Transverse colon (tissue), 4 donors: ENCODE results near the gene RNF14. TPM values are rescaled to one million over a fixed set of nuclear protein-coding genes. Genes with fewer than 3 reads are reported as not detected.

Source experiments
- DNase-seq: peaks from one replicate; pipeline ENCODE4 v3.0.0-alpha.2; 2019
- H3K27ac ChIP-seq, 4 donors: fragments of 200-600 bp; sonication (generic); 2 replicates each; pipeline ENCODE4 v1.5.1; 2016 to 2018; ENCODE audit warnings: inconsistent platforms in 4 of 4
- H3K27me3 ChIP-seq: fragments of 200-600 bp; sonication (generic); 2 replicates; pipeline ENCODE4 v1.5.1; 2017; ENCODE audit warnings: inconsistent platforms
- H3K36me3 ChIP-seq, 4 donors: fragments of 200-600 bp; sonication (generic); 2 replicates each; pipeline ENCODE4 v1.5.1; 2017 to 2019; ENCODE audit warnings: inconsistent platforms in 4 of 4
- H3K4me1 ChIP-seq, 4 donors: fragments of 200-600 bp; sonication (generic); 2 replicates each; pipeline ENCODE4 v1.5.1; 2017 to 2020; ENCODE audit warnings: inconsistent platforms in 4 of 4
- H3K4me3 ChIP-seq, 4 donors: fragments of 200-600 bp; sonication (generic); 1 replicate in 1 of 4; 2 replicates in 3 of 4; pipeline versions ENCODE4 v1.5.1 to v1.6.1; 2017 to 2019; ENCODE audit warnings: inconsistent platforms in 4 of 4
- H3K9me3 ChIP-seq, 2 donors: fragments of 200-600 bp; sonication (generic); 2 replicates each; pipeline ENCODE4 v1.5.1; 2017 to 2019; ENCODE audit warnings: inconsistent platforms in 2 of 2
- EP300 ChIP-seq: sonication (generic); formaldehyde crosslinking; IDR thresholded peaks from one replicate; pipeline ENCODE4 v1.6.1; 2017; ENCODE audit warnings: antibody characterized with exemption, low read depth
- POLR2A ChIP-seq: fragments of 450-650 bp; IDR thresholded peaks from one replicate; pipeline ENCODE4 v1.6.1; 2016; ENCODE audit warnings: antibody characterized with exemption, mild to moderate bottlenecking, moderate library complexity
- POLR2AphosphoS5 ChIP-seq, 3 donors: sonication (generic); formaldehyde crosslinking; IDR thresholded peaks; one replicate each; pipeline ENCODE4 v1.6.1; 2016; ENCODE audit warnings: antibody characterized with exemption in 3 of 3
- whole genome bisulfite sequencing, 2 donors: methylation state at CpG; one replicate each; pipeline ENCODE4 v1.1.5; 2018; ENCODE audit warnings: low coverage in 1 of 2; 5-methylcytosine and 5-hydroxymethylcytosine counted together
- in situ Hi-C, 4 donors: fragments of 200-750 bp; cut with MboI; loops; one replicate each; pipeline versions ENCODE4 v1.15.0 to v1.15.1; 2017; ENCODE audit warnings: low sequenced_read_pairs in 3 of 4, low pct_ligation_motif_present in 1 of 4, low pct_unique_long_range_greater_than_20kb in 1 of 4
- intact Hi-C: fragments of 100-400 bp; cut with DNase I; formaldehyde crosslinking; loops from one replicate; pipeline ENCODE4 v1.15.1; 2023; ENCODE audit warnings: low total_unique reads
- total RNA-seq, 4 donors: library from RNA; depleted of rRNA; stranded (reverse); fragments of >200 nt; gene quantifications; one replicate each; pipeline ENCODE4 v1.1.0, GENCODE V29; 2016
- TF ChIP-seq, protein P1 (sequence below), 5 experiments: fragments of 200-600 bp in 3 of 5; fragments of 450-650 bp in 2 of 5; sonication (generic) in 3 of 5; IDR thresholded peaks; 1 replicate in 2 of 5; 2 replicates in 3 of 5; pipeline ENCODE4 v1.5.1; 2016 to 2017; ENCODE audit warnings: antibody characterized with exemption in 5 of 5, inconsistent platforms in 3 of 5, mild to moderate bottlenecking in 2 of 5, moderate library complexity in 1 of 5

Gene RNF14
- total RNA-seq, 4 donors from 2014 or later = 15.3 to 66.7 (median 57.1) TPM

DNA sequence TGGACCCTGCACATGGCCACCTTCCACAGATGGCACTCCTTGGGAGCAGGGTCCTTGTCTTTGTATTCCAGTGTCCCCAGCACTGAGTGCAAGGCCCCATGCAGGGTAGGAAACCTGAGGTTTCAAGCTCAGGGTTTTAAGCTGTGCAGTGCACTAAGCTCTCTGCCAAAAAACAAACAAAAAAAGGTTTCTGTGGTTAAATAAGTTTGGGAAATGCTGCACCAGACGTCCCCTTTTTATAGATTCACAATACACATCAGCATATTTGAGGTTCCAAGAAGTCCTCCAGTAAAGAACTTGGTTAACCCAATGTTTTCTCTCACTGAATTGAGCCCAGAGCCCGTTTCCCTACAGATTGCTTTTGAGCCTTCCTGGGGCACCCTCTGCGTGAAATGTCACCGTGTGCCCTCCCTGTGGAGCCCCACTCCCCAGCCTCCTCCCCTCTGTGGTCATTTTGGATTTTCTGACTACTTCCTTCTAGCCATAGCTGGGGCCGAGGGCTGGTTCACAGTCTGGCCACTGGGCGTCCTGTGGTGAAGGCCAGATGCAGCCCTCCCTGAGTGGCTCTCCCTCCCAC, 28.1 kb upstream of the RNF14 start:
- H3K4me3 ChIP-seq = no peak overlapping the region
- WGBS, 2 donors = 45 to 67% methylated on average over 1 to 6 of the region's 6 CpGs
- peak overlapping the region; percentile 2 to 46 (median 24) for H3K27ac ChIP-seq
- in situ Hi-C loops = no loop called here
- H3K9me3 ChIP-seq = no peaks in the 10 kb centered on the region
- H3K4me1 ChIP-seq = peaks cover 0 to 8% (median 1%) of the 10 kb centered on the region in 4 donors
- no peaks in the 10 kb centered on the region for H3K27me3 ChIP-seq
- H3K36me3 ChIP-seq = peaks cover 0 to 24% (median 12%) of the 10 kb centered on the region in 4 donors
- TF ChIP-seq, protein P1, sequence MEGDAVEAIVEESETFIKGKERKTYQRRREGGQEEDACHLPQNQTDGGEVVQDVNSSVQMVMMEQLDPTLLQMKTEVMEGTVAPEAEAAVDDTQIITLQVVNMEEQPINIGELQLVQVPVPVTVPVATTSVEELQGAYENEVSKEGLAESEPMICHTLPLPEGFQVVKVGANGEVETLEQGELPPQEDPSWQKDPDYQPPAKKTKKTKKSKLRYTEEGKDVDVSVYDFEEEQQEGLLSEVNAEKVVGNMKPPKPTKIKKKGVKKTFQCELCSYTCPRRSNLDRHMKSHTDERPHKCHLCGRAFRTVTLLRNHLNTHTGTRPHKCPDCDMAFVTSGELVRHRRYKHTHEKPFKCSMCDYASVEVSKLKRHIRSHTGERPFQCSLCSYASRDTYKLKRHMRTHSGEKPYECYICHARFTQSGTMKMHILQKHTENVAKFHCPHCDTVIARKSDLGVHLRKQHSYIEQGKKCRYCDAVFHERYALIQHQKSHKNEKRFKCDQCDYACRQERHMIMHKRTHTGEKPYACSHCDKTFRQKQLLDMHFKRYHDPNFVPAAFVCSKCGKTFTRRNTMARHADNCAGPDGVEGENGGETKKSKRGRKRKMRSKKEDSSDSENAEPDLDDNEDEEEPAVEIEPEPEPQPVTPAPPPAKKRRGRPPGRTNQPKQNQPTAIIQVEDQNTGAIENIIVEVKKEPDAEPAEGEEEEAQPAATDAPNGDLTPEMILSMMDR (IDR thresholded peaks at IDR 0.05) = no peak
- no peak for DNase-seq
- intact Hi-C loops = no loop called here

DNA sequence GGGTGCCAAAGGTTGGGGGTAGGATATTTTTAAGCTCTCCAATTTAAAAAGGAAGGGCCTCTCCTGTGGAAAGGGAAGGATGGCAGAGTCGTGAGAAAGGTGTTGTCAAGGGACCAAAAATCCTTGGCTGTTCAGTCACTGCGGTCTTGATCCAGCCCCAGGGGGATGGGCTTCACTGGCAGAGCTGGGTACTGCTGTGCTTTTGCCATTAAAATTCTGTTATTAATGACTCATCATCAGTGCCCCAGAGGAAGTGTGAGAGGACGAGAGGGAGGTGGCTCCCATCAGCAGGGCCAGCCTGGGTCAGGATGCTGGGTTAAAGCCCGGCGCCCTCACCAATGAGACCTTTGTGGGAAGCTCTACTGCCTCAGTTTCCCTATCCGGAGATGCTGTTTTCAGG, 27.6 kb upstream of the RNF14 start:
- intact Hi-C loops (no loop called here), in situ Hi-C loops (no loop called here)

DNA sequence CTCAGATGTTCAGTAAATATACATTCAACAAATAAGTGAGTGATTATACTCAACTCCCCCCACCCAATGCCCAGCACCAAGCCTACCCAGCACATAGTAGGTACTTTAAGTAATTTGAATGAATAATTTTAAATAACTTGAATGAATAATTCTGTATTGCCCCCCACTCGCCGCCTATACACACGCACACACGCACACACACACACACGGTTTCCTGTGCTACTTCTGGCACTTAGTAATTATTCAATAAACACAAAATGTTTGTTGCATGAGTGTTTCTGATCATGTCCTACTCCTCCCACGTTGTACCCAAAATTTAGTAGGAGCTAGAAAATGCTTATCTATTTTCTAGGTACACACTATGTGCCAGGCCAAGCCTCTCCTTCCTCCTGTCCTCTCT, 27.1 kb upstream of the RNF14 start:
- H3K36me3 ChIP-seq = peaks cover 0 to 16% (median 7%) of the 10 kb centered on the region in 4 donors
- H3K9me3 ChIP-seq = no peaks in the 10 kb centered on the region
- 79 to 82% methylated on average over 6 of the region's 6 CpGs for WGBS, 2 donors
- H3K4me1 ChIP-seq = peaks cover 0 to 11% (median 1%) of the 10 kb centered on the region in 4 donors
- in situ Hi-C loops (no loop called here), intact Hi-C loops (no loop called here)
- no peak for DNase-seq
- no peak overlapping the region for H3K4me3 ChIP-seq
- TF ChIP-seq, protein P1 (IDR thresholded peaks at IDR 0.05) = no peak
- TF ChIP-seq POLR2A (no peak), EP300 (no peak), POLR2AphosphoS5 (IDR thresholded peaks at IDR 0.05) (no peak)
- peak overlapping the region in 1 of 4 donors; percentile 35 for H3K27ac ChIP-seq
- H3K27me3 ChIP-seq = no peaks in the 10 kb centered on the region

More for the DNA sequence above, 27.6 kb upstream of the RNF14 start:
- Histone ChIP-seq H3K9me3 (no peaks in the 10 kb centered on the region), H3K4me1 (peaks cover 0 to 11% (median 1%) of the 10 kb centered on the region in 4 donors), H3K27ac (peak overlapping the region; percentile 2 to 46 (median 24)), H3K36me3 (peaks cover 0 to 20% (median 10%) of the 10 kb centered on the region in 4 donors), H3K27me3 (no peaks in the 10 kb centered on the region), H3K4me3 (no peak overlapping the region)
- no peak for TF ChIP-seq EP300
- TF ChIP-seq, protein P1 (IDR thresholded peaks at IDR 0.05) = no peak
- no peak for TF ChIP-seq POLR2A
- TF ChIP-seq POLR2AphosphoS5 (IDR thresholded peaks at IDR 0.05) = no peak
- 76 to 80% methylated on average over 1 to 6 of the region's 6 CpGs for WGBS, 2 donors
- no peak for DNase-seq

DNA sequence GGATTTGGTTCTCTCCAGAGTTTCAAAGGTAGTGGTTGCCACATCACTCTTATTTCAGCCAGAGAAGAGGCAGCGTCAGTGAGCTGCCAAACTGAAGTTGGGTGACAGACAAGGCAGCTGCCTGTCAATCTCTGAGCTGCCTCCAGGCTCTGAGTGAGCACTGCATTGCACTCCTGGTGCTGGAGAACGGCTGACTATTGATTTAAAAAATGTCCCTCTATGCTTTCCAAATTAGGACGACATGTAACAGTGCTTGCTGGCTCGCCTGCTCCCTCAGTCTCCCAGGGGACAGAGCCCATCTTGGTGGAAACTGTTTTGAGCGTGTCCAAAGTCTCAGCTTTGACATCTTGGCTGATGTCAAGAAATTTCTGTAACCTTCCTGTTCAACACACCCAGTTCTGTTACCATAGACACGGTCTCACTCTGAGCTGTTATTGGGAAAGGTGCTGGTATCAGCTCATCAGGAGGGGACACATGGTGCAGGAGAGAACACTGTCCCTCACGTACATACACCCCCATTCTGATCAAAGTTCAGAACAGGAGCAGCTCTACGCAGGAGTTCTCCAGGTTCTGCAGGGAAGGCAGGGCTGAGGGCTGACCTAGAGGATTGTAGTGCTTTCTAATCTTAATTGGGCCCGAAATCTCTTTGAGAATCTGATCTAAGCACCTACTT, 26.6 kb upstream of the RNF14 start:
- Histone ChIP-seq H3K27ac (peak overlapping the region in 1 of 4 donors; percentile 35), H3K36me3 (peaks cover 0 to 11% (median 5%) of the 10 kb centered on the region in 4 donors), H3K4me3 (no peak overlapping the region), H3K9me3 (no peaks in the 10 kb centered on the region), H3K4me1 (peaks cover 0 to 11% (median 1%) of the 10 kb centered on the region in 4 donors), H3K27me3 (no peaks in the 10 kb centered on the region)
- intact Hi-C loops = no loop called here
- DNase-seq = no peak
- TF ChIP-seq POLR2A = no peak
- no peak for TF ChIP-seq EP300
- TF ChIP-seq, protein P1 (IDR thresholded peaks at IDR 0.05) = no peak
- no peak for TF ChIP-seq POLR2AphosphoS5 (IDR thresholded peaks at IDR 0.05)
- in situ Hi-C loops = no loop called here
- 70 to 100% methylated on average over 1 to 9 of the region's 9 CpGs for WGBS, 2 donors
